Esophagus muscularis mucosa (tissue), 4 donors: ENCODE data around the gene CCR6. TPM values are rescaled to one million over a fixed set of nuclear protein-coding genes. Genes with fewer than 3 reads are reported as not detected.

Experiments used
- DNase-seq: peaks from one replicate; pipeline ENCODE4 v3.0.0-alpha.2; 2017; ENCODE audit errors: extremely low spot score
- H3K27ac ChIP-seq, 4 donors: fragments of 200-600 bp; sonication (generic); replicated peaks in 1 of 4; 1 replicate in 3 of 4; 2 replicates in 1 of 4; pipeline ENCODE4 v1.5.1; 2016 to 2019; ENCODE audit warnings: mild to moderate bottlenecking in 1 of 4
- H3K27me3 ChIP-seq, 4 donors: fragments of 200-600 bp; sonication (generic); one replicate each; pipeline versions ENCODE4 v1.5.1 to v1.6.0; 2016 to 2019
- H3K36me3 ChIP-seq, 4 donors: fragments of 200-600 bp; sonication (generic); one replicate each; pipeline ENCODE4 v1.5.1; 2016 to 2019
- H3K4me1 ChIP-seq, 4 donors: fragments of 200-600 bp; sonication (generic); one replicate each; pipeline ENCODE4 v1.5.1; 2016 to 2019
- H3K4me3 ChIP-seq, 4 donors: fragments of 200-600 bp; sonication (generic); 1 replicate in 2 of 4; 2 replicates in 2 of 4; pipeline ENCODE4 v1.5.1; 2016 to 2019; ENCODE audit warnings: mild to moderate bottlenecking in 4 of 4, moderate library complexity in 1 of 4
- H3K9me3 ChIP-seq, 4 donors: fragments of 200-600 bp; sonication (generic); 1 replicate in 3 of 4; 2 replicates in 1 of 4; pipeline ENCODE4 v1.5.1; 2016 to 2019
- CTCF ChIP-seq, 3 experiments: fragments of 200-600 bp in 2 of 3; fragments of 450-650 bp in 1 of 3; sonication (generic) in 2 of 3; IDR thresholded peaks; one replicate each; pipeline ENCODE4 v1.5.1; 2017 to 2019; ENCODE audit warnings: antibody characterized with exemption in 3 of 3, mild to moderate bottlenecking in 2 of 3, moderate library complexity in 1 of 3
- EP300 ChIP-seq: sonication (generic); formaldehyde crosslinking; IDR thresholded peaks from one replicate; pipeline ENCODE4 v1.6.1; 2017; ENCODE audit warnings: antibody characterized with exemption
- POLR2A ChIP-seq: fragments of 450-650 bp; IDR thresholded peaks from one replicate; pipeline ENCODE4 v1.6.1; 2017; ENCODE audit warnings: antibody characterized with exemption, moderate library complexity, mild to moderate bottlenecking, low read depth
- POLR2AphosphoS5 ChIP-seq, 2 donors: sonication (generic); formaldehyde crosslinking; IDR thresholded peaks; one replicate each; pipeline ENCODE4 v1.6.1; 2017; ENCODE audit warnings: antibody characterized with exemption in 2 of 2
- WGBS: methylation state at CpG from one replicate; pipeline ENCODE4 v1.1.5; 2018; 5-methylcytosine and 5-hydroxymethylcytosine counted together
- intact Hi-C: fragments of 100-400 bp; cut with DNase I; formaldehyde crosslinking; loops from one replicate; pipeline ENCODE4 v1.15.1; 2023
- total RNA-seq, 4 donors: library from RNA; depleted of rRNA; stranded (reverse); fragments of >200 nt; gene quantifications; one replicate each; pipeline versions ENCODE4 v1.1.0 to v1.2.1, GENCODE V29; 2016

The CCR6 gene
- total RNA-seq, 4 donors from 2014 or later = not detected

DNA sequence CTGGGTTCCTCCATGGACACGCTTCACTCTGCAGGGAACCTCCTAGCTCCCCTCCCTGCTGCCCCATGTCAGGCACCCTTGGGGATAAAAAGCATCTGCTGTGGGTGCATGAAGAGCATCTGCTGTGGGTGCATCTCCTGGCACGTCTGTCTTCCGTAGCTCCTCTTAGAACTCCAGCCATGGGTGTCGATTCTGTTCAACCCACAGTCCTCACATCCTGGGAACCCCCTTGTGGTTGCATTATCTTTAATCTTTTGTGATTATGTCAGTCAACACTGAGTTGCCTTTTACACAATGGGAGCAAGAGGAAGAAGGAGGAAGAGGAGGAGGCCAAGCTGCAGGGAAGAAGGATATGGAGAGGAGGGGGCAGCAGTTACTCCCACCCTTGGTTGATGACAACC lies 24.1 kb upstream of the CCR6 start:
- WGBS = 82% methylated on average over 4 of the region's 4 CpGs
- TF ChIP-seq POLR2AphosphoS5 (IDR thresholded peaks at IDR 0.05) (no peak), POLR2A (no peak), EP300 (no peak), CTCF (IDR thresholded peaks at IDR 0.05) (no peak)
- Histone ChIP-seq H3K36me3 (no peaks in the 10 kb centered on the region), H3K4me3 (no peak overlapping the region), H3K27ac (no peak overlapping the region), H3K4me1 (no peaks in the 10 kb centered on the region), H3K9me3 (no peaks in the 10 kb centered on the region), H3K27me3 (no peaks in the 10 kb centered on the region)
- DNase-seq = no peak
- intact Hi-C loops = no loop called here

DNA sequence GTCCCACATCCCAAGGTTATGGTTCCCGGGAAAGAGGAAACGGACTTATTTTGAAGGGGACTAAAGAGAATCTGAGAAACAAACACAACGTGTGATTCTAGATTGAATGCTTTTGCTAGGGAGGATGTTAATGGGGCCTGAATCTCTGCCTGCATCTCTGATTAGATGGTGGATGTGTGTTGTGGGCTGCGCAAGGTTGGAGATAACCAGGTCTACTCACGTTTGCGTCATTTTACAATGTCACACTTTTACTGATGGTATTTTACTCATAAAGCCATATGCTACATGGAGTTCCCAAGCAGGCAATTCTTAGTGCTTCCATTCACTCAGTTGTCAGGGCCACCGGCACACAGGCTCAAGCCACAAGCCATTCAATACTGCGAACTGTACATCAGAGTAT lies 23.2 kb upstream of the CCR6 start:
- H3K27me3 ChIP-seq = no peaks in the 10 kb centered on the region
- H3K27ac ChIP-seq = no peak overlapping the region
- intact Hi-C loops = no loop called here
- DNase-seq = no peak
- 79% methylated on average over 8 of the region's 8 CpGs for WGBS
- TF ChIP-seq POLR2A (no peak), POLR2AphosphoS5 (IDR thresholded peaks at IDR 0.05) (no peak), EP300 (no peak), CTCF (IDR thresholded peaks at IDR 0.05) (no peak)
- no peaks in the 10 kb centered on the region for H3K9me3 ChIP-seq
- no peaks in the 10 kb centered on the region for H3K36me3 ChIP-seq
- H3K4me1 ChIP-seq = no peaks in the 10 kb centered on the region
- no peak overlapping the region for H3K4me3 ChIP-seq

GRCh38 chr6:167100241-167100674 lies 22.6 kb upstream of the CCR6 start:
- intact Hi-C loops = no loop called here

GRCh38 chr6:167102318-167102717 lies 20.6 kb upstream of the CCR6 start:
- no peaks in the 10 kb centered on the region for H3K27me3 ChIP-seq
- TF ChIP-seq POLR2A (no peak), POLR2AphosphoS5 (IDR thresholded peaks at IDR 0.05) (no peak), EP300 (no peak), CTCF (IDR thresholded peaks at IDR 0.05) (no peak)

More at GRCh38 chr6:167100241-167100674, 22.6 kb upstream of the CCR6 start:
- no peaks in the 10 kb centered on the region for H3K36me3 ChIP-seq
- H3K27ac ChIP-seq = no peak overlapping the region
- no peaks in the 10 kb centered on the region for H3K27me3 ChIP-seq
- no peak for TF ChIP-seq EP300
- TF ChIP-seq POLR2AphosphoS5 (IDR thresholded peaks at IDR 0.05) = no peak
- TF ChIP-seq POLR2A = no peak
- no peak for TF ChIP-seq CTCF (IDR thresholded peaks at IDR 0.05)
- WGBS = 78% methylated on average over 10 of the region's 10 CpGs
- no peak for DNase-seq
- H3K4me1 ChIP-seq = no peaks in the 10 kb centered on the region
- H3K9me3 ChIP-seq = no peaks in the 10 kb centered on the region
- no peak overlapping the region for H3K4me3 ChIP-seq

More at GRCh38 chr6:167102318-167102717, 20.6 kb upstream of the CCR6 start:
- no peak overlapping the region for H3K27ac ChIP-seq
- H3K9me3 ChIP-seq = no peaks in the 10 kb centered on the region
- no peaks in the 10 kb centered on the region for H3K36me3 ChIP-seq
- WGBS = 88% methylated on average over 4 of the region's 4 CpGs
- no peaks in the 10 kb centered on the region for H3K4me1 ChIP-seq
- intact Hi-C loops = no loop called here
- no peak for DNase-seq
- no peak overlapping the region for H3K4me3 ChIP-seq
